ENCODE measurements around the gene PP2D1. TPM values are rescaled to one million over a fixed set of nuclear protein-coding genes. Genes with fewer than 3 reads are reported as not detected.

PP2D1 gene
- total and polyA plus RNA-seq, 2 of the 8 experiments (the other 6 are each of a cell fraction or from before 2014, with no cell fraction given): not detected

DNA sequence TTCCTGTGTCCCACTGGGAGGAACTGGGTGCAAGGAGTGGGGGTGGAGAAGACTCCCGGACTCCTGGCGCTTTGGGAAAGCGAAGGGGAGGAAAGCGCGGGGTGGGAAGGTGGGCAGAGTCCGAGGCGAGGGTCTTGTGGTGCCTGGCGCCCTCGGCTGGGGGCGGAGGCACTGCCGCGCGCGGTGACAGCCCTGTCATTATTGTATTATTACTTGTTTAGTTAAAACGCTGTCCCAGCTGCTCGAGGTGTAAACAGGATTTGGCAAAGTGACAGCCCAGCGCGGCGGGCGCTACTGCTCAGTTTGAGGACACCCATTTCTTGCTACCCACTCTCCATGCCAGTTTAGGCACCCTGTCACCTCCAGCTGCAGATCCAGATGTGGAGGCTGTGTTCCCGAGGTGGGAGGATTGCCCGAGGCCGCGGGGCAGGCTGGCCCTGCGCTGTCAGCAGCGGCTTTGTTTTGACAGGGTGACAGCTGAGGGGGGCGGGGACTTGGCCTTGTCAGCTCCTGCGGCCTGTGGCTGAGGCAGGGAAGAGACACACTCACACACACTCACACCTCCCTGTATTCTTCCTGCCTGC, 29.2 kb upstream of the PP2D1 start:
- Histone ChIP-seq H4K5ac (ENCODE audit: insufficient read length, low read depth, low read length) (no peak overlapping the region), H3K79me1 (ENCODE audit: low read depth, low read length) (no peaks in the 10 kb centered on the region), H3K36me3 (ENCODE audit: control insufficient read depth in 2 of 4, insufficient read depth in 4 of 4, low read length in 3 of 4) (no peaks in the 10 kb centered on the region), H3K14ac (ENCODE audit: insufficient read length) (no peak overlapping the region), H3K9me3 (ENCODE audit: insufficient read depth in 2 of 2, low read depth in 1 of 2, low read length in 1 of 2) (no peaks in the 10 kb centered on the region), H3K23ac (ENCODE audit: insufficient read length) (no peak overlapping the region), H3K23me2 (ENCODE audit: low read depth, low read length) (peaks cover 7% of the 10 kb centered on the region; the same call in 1 of the 2 replicates), H3K9ac (replicated peaks in 1 of 4; ENCODE audit: extremely low read depth in 1 of 4, low read depth in 3 of 4, low read length in 3 of 4) (no peak overlapping the region), H3K27ac (ENCODE audit: low read depth, low read length) (no peak overlapping the region), H2BK5ac (ENCODE audit: low read depth, low read length) (no peak overlapping the region), H4K20me1 (replicated peaks in 1 of 2; ENCODE audit: control insufficient read depth in 1 of 2, insufficient read depth in 2 of 2, low read length in 2 of 2) (peaks cover 0 to 7% of the 10 kb centered on the region in 2 experiments), H4K8ac (ENCODE audit: extremely low read depth, insufficient read depth, low read length) (no peak overlapping the region; the same call in 1 of the 2 replicates), H4K91ac (replicated peaks; ENCODE audit: insufficient read length, low read length) (no peak overlapping the region), H3K56ac (replicated peaks; ENCODE audit: insufficient read length, low read depth, low read length) (no peak overlapping the region), H2BK15ac (ENCODE audit: low read length) (no peak overlapping the region), H2BK20ac (ENCODE audit: low read length) (no peak overlapping the region), H2AK5ac (ENCODE audit: low read depth, low read length) (no peak overlapping the region), H3K4me1 (replicated peaks in 1 of 4; ENCODE audit: control insufficient read depth in 3 of 4, insufficient read depth in 4 of 4, low read length in 3 of 4) (peaks cover 0 to 2% (median under 1%) of the 10 kb centered on the region in 4 experiments; a peak in 2 of 7 replicates), H3K4me3 (ENCODE audit: extremely low read depth in 1 of 4, insufficient read depth in 2 of 4, low read depth in 3 of 4, low read length in 4 of 4) (peak overlapping the region; percentile 39 to 75 (median 70)), H3K4me2 (ENCODE audit: insufficient read depth in 1 of 2, low read depth in 2 of 2, low read length in 2 of 2) (peak overlapping the region; percentile 85 to 89), H3K27me3 (replicated peaks in 1 of 4; ENCODE audit: control insufficient read depth in 3 of 4, extremely low read depth in 1 of 4, insufficient read depth in 3 of 4, low read length in 3 of 4) (peaks cover 0 to 8% (median 4%) of the 10 kb centered on the region in 4 experiments; a peak in 2 of 7 replicates), H3K79me2 (ENCODE audit: control insufficient read depth in 1 of 2, insufficient read depth in 2 of 2, low read length in 2 of 2) (no peaks in the 10 kb centered on the region), H3K4ac (replicated peaks; ENCODE audit: insufficient read length, low read depth, low read length) (no peak overlapping the region), H3K18ac (ENCODE audit: extremely low read depth, low read length) (no peak overlapping the region; the same call in 1 of the 2 replicates), H2BK120ac (replicated peaks; ENCODE audit: low read depth, low read length) (no peak overlapping the region), H2BK12ac (ENCODE audit: low read depth, low read length) (no peak overlapping the region), H2AFZ (ENCODE audit: low read length) (0 out of 2 replicates have a peak overlapping the region, but pooled peaks have one; percentile 52)
- FAIRE-seq: no peak
- ChIA-PET POLR2A (ENCODE audit: partially characterized antibody) (interaction anchor here (0.6 to 1.4 kb wide), 4 partner anchors 27 to 144 kb away, joined by 3 to 5 read pairs (median 3); partner anchors contain the start of gene SGO1), CTCF (ENCODE audit: partially characterized antibody) (interaction anchor here (0.9 to 1.8 kb wide), 7 partner anchors 14 to 115 kb away, joined by 3 to 4 read pairs (median 3); no protein-coding TSS in a partner anchor)
- DNase-seq (ENCODE audit: low read depth in 1 of 2, low spot score in 2 of 2): peak in 1 of 2 experiments; percentile 74
- 3% methylated on average over 24 of the region's 28 CpGs; no CpG with 5 or more reads in 1 of the 2 experiments for WGBS, 2 experiments (ENCODE audit: extremely low coverage in 1 of 2, insufficient coverage in 1 of 2, insufficient read length in 1 of 2, insufficient replicate concordance in 2 of 2, low coverage in 1 of 2, low lambda C conversion rate in 2 of 2, missing lambda C conversion rate in 1 of 2)
- peak; percentile 99 for TF ChIP-seq SAP30 (IDR thresholded peaks at IDR 0.05; ENCODE audit: insufficient read depth, insufficient replicate concordance, low read length)
- TF ChIP-seq RAD21 (IDR thresholded peaks at IDR 0.05 in 1 of 2, conservative IDR thresholded peaks at IDR 0.05 in 1 of 2; ENCODE audit: low read depth in 2 of 2, low read length in 2 of 2): 0 out of 4 replicates have a peak, but pooled peaks of 1 of the 2 experiments have one; percentile 16
- TF ChIP-seq, protein P1, sequence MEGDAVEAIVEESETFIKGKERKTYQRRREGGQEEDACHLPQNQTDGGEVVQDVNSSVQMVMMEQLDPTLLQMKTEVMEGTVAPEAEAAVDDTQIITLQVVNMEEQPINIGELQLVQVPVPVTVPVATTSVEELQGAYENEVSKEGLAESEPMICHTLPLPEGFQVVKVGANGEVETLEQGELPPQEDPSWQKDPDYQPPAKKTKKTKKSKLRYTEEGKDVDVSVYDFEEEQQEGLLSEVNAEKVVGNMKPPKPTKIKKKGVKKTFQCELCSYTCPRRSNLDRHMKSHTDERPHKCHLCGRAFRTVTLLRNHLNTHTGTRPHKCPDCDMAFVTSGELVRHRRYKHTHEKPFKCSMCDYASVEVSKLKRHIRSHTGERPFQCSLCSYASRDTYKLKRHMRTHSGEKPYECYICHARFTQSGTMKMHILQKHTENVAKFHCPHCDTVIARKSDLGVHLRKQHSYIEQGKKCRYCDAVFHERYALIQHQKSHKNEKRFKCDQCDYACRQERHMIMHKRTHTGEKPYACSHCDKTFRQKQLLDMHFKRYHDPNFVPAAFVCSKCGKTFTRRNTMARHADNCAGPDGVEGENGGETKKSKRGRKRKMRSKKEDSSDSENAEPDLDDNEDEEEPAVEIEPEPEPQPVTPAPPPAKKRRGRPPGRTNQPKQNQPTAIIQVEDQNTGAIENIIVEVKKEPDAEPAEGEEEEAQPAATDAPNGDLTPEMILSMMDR (IDR thresholded peaks at IDR 0.05; ENCODE audit: control extremely low read depth in 1 of 3, insufficient read depth in 1 of 3, low read depth in 1 of 3, low read length in 3 of 3): no peak
- peak; percentile 99 for TF ChIP-seq CTBP2 (IDR thresholded peaks at IDR 0.05; ENCODE audit: borderline replicate concordance, insufficient read depth, insufficient read length, low read length)
- peak; percentile 35; the same call in 1 of the 2 replicates for TF ChIP-seq CREB1 (IDR thresholded peaks at IDR 0.05)
- no peak for TF ChIP-seq RBBP5 (IDR thresholded peaks at IDR 0.05; ENCODE audit: borderline replicate concordance, low read depth, low read length)
- TF ChIP-seq HDAC2 (IDR thresholded peaks at IDR 0.05; ENCODE audit: borderline replicate concordance in 1 of 2, low read depth in 2 of 2, low read length in 2 of 2): peak in 1 of 2 experiments; percentile 93; a peak in 3 of 4 replicates

All from H1 (cell line).